HCT116 (cell line): ENCODE data around the gene PRKCD. TPM values are rescaled to one million over a fixed set of nuclear protein-coding genes. Genes with fewer than 3 reads are reported as not detected.

ENCODE experiments used
- ATAC-seq: fragments of 200-7000 bp; cut with Tn5 transposase; 2 replicates; pipeline ENCODE4 v1.9.1; 2020; ENCODE audit warnings: mild to moderate bottlenecking, moderate library complexity
- BruUV-seq: library from RNA; stranded (reverse); fragments of 400-500 nt; replicated peaks from 2 replicates; lab custom pipeline; 2021; lab: Mats Ljungman, UMichigan
- CTCF ChIA-PET: fragments of 300-600 bp; sonication (Branson Sonifier 250); formaldehyde crosslinking; loops from one replicate; lab custom pipeline; 2021; ENCODE audit warnings: antibody characterized with exemption; lab: Charles Lee
- POLR2A ChIA-PET: fragments of 300-600, 350-600 bp; sonication (Branson Sonifier 250); formaldehyde crosslinking; loops from one replicate; lab custom pipeline; 2021; ENCODE audit warnings: antibody characterized with exemption; lab: Charles Lee
- RAD21 ChIA-PET, 2 experiments: fragments of 300-600 bp; sonication (Branson Sonifier 250); formaldehyde crosslinking; loops; one replicate each; lab custom pipeline; 2023; ENCODE audit warnings: low total read pairs in 2 of 2; ENCODE audit not compliant: uncharacterized antibody in 2 of 2, unreplicated experiment in 2 of 2, low non-redundant PET in 1 of 2; lab: Charles Lee
- DNase-seq: peaks from one replicate; pipeline ENCODE4 v3.0.0-alpha.2; 2010; ENCODE audit warnings: low read depth, low spot score
- H2AFZ ChIP-seq: fragments of 200-600 bp; shearing (Covaris generic), sonication (generic); 2 replicates; pipeline ENCODE4 v1.6.1; 2017; ENCODE audit warnings: low read depth, mixed run types, mixed read lengths, antibody characterized with exemption, low read length; ENCODE audit not compliant: poor library complexity, severe bottlenecking
- H3K27ac ChIP-seq: 2 replicates; pipeline ENCODE4 v1.5.1; 2012; ENCODE audit warnings: low read depth, low read length
- H3K27me3 ChIP-seq: fragments of 200-600 bp; sonication (generic); 2 replicates; pipeline ENCODE4 v1.6.1; 2016; ENCODE audit warnings: mixed run types, low read length, mixed read lengths; ENCODE audit not compliant: insufficient read depth
- H3K36me3 ChIP-seq, 2 experiments: fragments of 200-500 bp in 1 of 2; fragments of 200-600 bp in 1 of 2; sonication (Bioruptor generic) in 1 of 2; sonication (generic) in 1 of 2; 2 replicates each; pipeline versions ENCODE4 v1.5.1 to v1.6.1; 2014 to 2016; ENCODE audit warnings: low read length in 2 of 2, inconsistent platforms in 1 of 2, mixed read lengths in 1 of 2, mixed run types in 1 of 2; ENCODE audit not compliant: insufficient read depth in 2 of 2, control insufficient read depth in 1 of 2
- H3K4me1 ChIP-seq, 2 experiments: fragments of 200-600 bp in 1 of 2; sonication (generic) in 1 of 2; 2 replicates each; pipeline versions ENCODE4 v1.5.1 to v1.6.1; 2012 to 2017; ENCODE audit warnings: low read length in 2 of 2, inconsistent platforms in 1 of 2, mild to moderate bottlenecking in 1 of 2, mixed read lengths in 1 of 2, mixed run types in 1 of 2, moderate library complexity in 1 of 2; ENCODE audit not compliant: insufficient read depth in 2 of 2, control insufficient read depth in 1 of 2
- H3K4me2 ChIP-seq: fragments of 200-600 bp; sonication (generic); 2 replicates; pipeline ENCODE4 v1.6.1; 2017; ENCODE audit warnings: mixed run types, low read length, mixed read lengths
- H3K4me3 ChIP-seq, 2 experiments: fragments of 200-600 bp in 1 of 2; sonication (generic) in 1 of 2; replicated peaks in 1 of 2; 2 replicates each; pipeline ENCODE4 v1.5.1; 2011 to 2016; ENCODE audit warnings: low read length in 2 of 2, control low read depth in 1 of 2, low read depth in 1 of 2, mild to moderate bottlenecking in 1 of 2, mixed read lengths in 1 of 2, mixed run types in 1 of 2
- H3K79me2 ChIP-seq: fragments of 200-600 bp; sonication (generic); 2 replicates; pipeline ENCODE4 v1.6.1; 2017; ENCODE audit warnings: mild to moderate bottlenecking, mixed run types, low read length, moderate library complexity, mixed read lengths; ENCODE audit not compliant: insufficient read depth
- H3K9ac ChIP-seq: fragments of 200-600 bp; sonication (generic); 2 replicates; pipeline ENCODE4 v1.6.1; 2016; ENCODE audit warnings: low read length, mixed read lengths
- H3K9me2 ChIP-seq: fragments of 200-600 bp; sonication (generic), shearing (Covaris generic); 2 replicates; pipeline ENCODE4 v1.6.1; 2017; ENCODE audit warnings: mixed run types, mild to moderate bottlenecking, moderate library complexity; ENCODE audit not compliant: insufficient read depth
- H3K9me3 ChIP-seq, 2 experiments: fragments of 200-500 bp in 1 of 2; fragments of 200-600 bp in 1 of 2; sonication (Bioruptor generic) in 1 of 2; sonication (generic) in 1 of 2; 2 replicates each; pipeline ENCODE4 v1.6.1; 2014 to 2017; ENCODE audit warnings: low read length in 2 of 2, mixed read lengths in 2 of 2, inconsistent platforms in 1 of 2, low read depth in 1 of 2, mild to moderate bottlenecking in 1 of 2, mixed run types in 1 of 2, moderate library complexity in 1 of 2; ENCODE audit not compliant: control insufficient read depth in 1 of 2, insufficient read depth in 1 of 2
- H4K20me1 ChIP-seq: fragments of 200-600 bp; sonication (generic), shearing (Covaris generic); 2 replicates; pipeline ENCODE4 v1.6.1; 2017; ENCODE audit warnings: mixed run types, mild to moderate bottlenecking, moderate library complexity; ENCODE audit not compliant: insufficient read depth
- CEBPB ChIP-seq: IDR thresholded peaks from 2 replicates; pipeline ENCODE4 v1.6.1; 2012; ENCODE audit warnings: low read depth
- ELF1 ChIP-seq: IDR thresholded peaks from 2 replicates; pipeline ENCODE4 v1.6.1; 2012; ENCODE audit warnings: low read depth, borderline replicate concordance
- EZH2 ChIP-seq: fragments of 200-600 bp; sonication (generic); IDR thresholded peaks from 2 replicates; pipeline ENCODE4 v1.6.1; 2017; ENCODE audit warnings: antibody characterized with exemption, mixed run types
- FOSL1 ChIP-seq: IDR thresholded peaks from 2 replicates; pipeline ENCODE4 v1.6.1; 2012; ENCODE audit warnings: low read depth
- JUND ChIP-seq: IDR thresholded peaks from 2 replicates; pipeline ENCODE4 v1.6.1; 2012
- POLR2AphosphoS5 ChIP-seq: IDR thresholded peaks from 2 replicates; pipeline ENCODE4 v1.6.1; 2011; ENCODE audit warnings: mild to moderate bottlenecking, low read depth, low read length, moderate library complexity
- SIN3A ChIP-seq: IDR thresholded peaks from 2 replicates; pipeline ENCODE4 v1.6.1; 2012; ENCODE audit warnings: low read depth
- SRF ChIP-seq: IDR thresholded peaks from 2 replicates; pipeline ENCODE4 v1.6.1; 2012; ENCODE audit warnings: low read depth
- ZNF274 ChIP-seq: fragments of 200-500 bp; sonication (Bioruptor generic); IDR thresholded peaks from 2 replicates; pipeline ENCODE4 v1.6.1; 2014; ENCODE audit warnings: mild to moderate bottlenecking, low read depth, low read length, inconsistent platforms
- intact Hi-C: fragments of 100-400 bp; cut with micrococcal nuclease; formaldehyde crosslinking; loops from 2 replicates; pipeline ENCODE4 v1.10.0; 2022
- total RNA-seq: library from RNA; stranded (reverse); gene quantifications from one replicate; pipeline ENCODE4 v1.2.1, GENCODE V29; 2021; ENCODE audit not compliant: unreplicated experiment
- TF ChIP-seq, protein P1 (sequence below): IDR thresholded peaks from 2 replicates; pipeline ENCODE4 v1.6.1; 2012
- TF ChIP-seq, protein P2 (sequence below): IDR thresholded peaks from 2 replicates; pipeline ENCODE4 v1.6.1; 2012
- TF ChIP-seq, protein P3 (sequence below): IDR thresholded peaks from 2 replicates; pipeline ENCODE4 v1.6.1; 2012; ENCODE audit warnings: low read depth

The PRKCD gene
- total RNA-seq, 1 experiment from 2014 or later: 34.4 TPM

DNA sequence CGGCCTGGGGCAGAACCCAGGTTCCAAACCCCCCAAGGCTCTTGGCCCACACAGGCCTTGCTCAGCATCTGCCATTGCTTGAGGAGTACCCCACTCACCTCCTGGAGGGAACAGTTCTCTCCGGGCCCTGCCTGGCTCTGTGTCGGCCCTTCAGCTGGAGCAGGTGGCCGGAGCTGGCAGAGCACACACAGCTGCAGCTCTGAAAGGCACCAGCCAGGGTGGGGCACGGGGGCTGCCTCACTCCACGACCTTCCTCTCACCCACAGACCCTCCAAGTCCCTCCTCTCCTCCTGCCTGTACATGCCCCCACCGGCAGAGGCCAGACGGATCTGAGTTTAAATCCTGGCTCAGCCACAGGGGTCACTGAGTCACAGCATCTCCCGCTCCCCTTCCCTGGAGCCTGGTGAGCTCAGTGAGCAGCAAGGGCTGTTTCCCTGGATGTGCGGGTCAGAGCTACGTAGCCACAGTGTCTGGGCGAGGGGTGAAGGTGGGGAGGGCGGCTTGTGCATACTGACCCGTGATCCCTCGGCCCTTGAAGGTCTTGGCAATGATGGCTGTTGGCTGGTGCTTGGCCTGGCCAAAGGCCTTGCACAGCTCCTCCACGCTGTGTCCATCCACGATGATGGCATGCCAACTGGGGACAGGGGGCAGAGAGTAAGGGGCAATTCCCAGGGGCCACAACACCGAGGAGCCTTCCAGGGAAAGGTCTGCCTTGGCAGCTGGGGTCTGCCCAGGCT lies 71.8 kb downstream of the PRKCD start:
- ATAC-seq (no peak), DNase-seq (no peak)
- Histone ChIP-seq H3K9me3 (no peaks in the 10 kb centered on the region), H3K27ac (peak overlapping the region; percentile 10; the same call in 1 of the 2 replicates), H4K20me1 (no peaks in the 10 kb centered on the region), H2AFZ (no peak overlapping the region), H3K36me3 (peaks cover 51 to 93% of the 10 kb centered on the region in 2 experiments; a peak in 3 of 4 replicates), H3K4me1 (peaks cover 21 to 26% of the 10 kb centered on the region in 2 experiments), H3K9ac (no peak overlapping the region), H3K9me2 (no peaks in the 10 kb centered on the region), H3K4me2 (no peak overlapping the region), H3K79me2 (peaks cover 54% of the 10 kb centered on the region), H3K4me3 (no peak overlapping the region), H3K27me3 (no peaks in the 10 kb centered on the region)
- intact Hi-C loops: no loop called here
- 0 out of 2 replicates have a peak, but pooled peaks have one; percentile 4 for TF ChIP-seq POLR2AphosphoS5
- TF ChIP-seq SIN3A: no peak
- CTCF ChIA-PET: interaction anchor here (0.7 kb wide), 1 partner anchor 118 kb away, joined by 3 read pairs; no protein-coding TSS in a partner anchor
- no TSS peak for BruUV-seq
- RAD21 ChIA-PET: no interaction called here
- POLR2A ChIA-PET: no interaction called here

DNA sequence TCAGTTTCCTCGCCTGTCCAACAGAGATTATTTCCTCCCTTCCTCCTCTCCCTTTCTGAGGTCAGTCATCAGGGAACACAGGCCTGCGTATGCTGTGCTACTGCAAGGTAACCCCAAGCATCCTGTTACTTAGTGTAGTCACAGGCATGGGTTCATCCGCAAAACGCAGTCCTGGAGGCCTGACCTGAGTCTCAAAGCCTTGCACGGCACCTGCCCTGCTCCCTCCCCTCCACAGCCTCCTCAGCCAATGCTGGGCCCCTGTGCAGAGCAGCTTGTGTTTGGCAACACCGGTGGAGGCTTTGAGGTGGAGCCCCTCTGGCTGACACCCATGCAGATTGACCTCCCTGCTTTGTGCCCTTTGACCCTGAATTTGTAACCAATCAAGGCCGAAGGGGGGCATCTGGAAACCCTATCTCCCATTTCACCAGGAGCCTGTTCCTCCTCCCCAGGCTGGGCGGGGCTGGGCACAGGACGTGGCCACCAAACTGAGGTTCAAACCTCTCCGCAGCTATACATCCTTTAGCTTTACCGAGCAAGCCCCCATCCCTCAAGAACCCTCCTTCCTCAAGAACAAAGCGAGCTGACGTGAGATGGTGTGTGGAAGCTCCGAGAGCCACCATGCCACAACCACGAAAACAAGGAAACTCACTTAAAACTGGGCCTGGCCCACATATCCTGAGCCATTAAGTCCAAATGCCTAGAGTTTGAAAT lies 73.3 kb downstream of the PRKCD start:
- ChIA-PET POLR2A (no interaction called here), CTCF (no interaction called here), RAD21 (no interaction called here)
- intact Hi-C loops: no loop called here
- Histone ChIP-seq H3K9ac (no peak overlapping the region), H4K20me1 (no peaks in the 10 kb centered on the region), H3K79me2 (peaks cover 67% of the 10 kb centered on the region), H3K9me3 (no peaks in the 10 kb centered on the region), H3K4me2 (no peak overlapping the region), H2AFZ (no peak overlapping the region), H3K27me3 (no peaks in the 10 kb centered on the region), H3K4me3 (no peak overlapping the region), H3K4me1 (peaks cover 35 to 40% of the 10 kb centered on the region in 2 experiments), H3K27ac (peak overlapping the region; percentile 31; the same call in 1 of the 2 replicates), H3K9me2 (no peaks in the 10 kb centered on the region), H3K36me3 (peaks cover 38 to 78% of the 10 kb centered on the region in 2 experiments; a peak in 3 of 4 replicates)
- no peak for ATAC-seq
- no TSS peak for BruUV-seq
- DNase-seq: no peak
- TF ChIP-seq SRF (no peak), FOSL1 (no peak), SIN3A (no peak), EZH2 (no peak), ZNF274 (no peak), ELF1 (no peak), CEBPB (no peak), JUND (no peak)
- TF ChIP-seq, protein P1, sequence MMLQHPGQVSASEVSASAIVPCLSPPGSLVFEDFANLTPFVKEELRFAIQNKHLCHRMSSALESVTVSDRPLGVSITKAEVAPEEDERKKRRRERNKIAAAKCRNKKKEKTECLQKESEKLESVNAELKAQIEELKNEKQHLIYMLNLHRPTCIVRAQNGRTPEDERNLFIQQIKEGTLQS: no peak
- TF ChIP-seq, protein P2, sequence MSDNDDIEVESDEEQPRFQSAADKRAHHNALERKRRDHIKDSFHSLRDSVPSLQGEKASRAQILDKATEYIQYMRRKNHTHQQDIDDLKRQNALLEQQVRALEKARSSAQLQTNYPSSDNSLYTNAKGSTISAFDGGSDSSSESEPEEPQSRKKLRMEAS: no peak
- TF ChIP-seq, protein P3, sequence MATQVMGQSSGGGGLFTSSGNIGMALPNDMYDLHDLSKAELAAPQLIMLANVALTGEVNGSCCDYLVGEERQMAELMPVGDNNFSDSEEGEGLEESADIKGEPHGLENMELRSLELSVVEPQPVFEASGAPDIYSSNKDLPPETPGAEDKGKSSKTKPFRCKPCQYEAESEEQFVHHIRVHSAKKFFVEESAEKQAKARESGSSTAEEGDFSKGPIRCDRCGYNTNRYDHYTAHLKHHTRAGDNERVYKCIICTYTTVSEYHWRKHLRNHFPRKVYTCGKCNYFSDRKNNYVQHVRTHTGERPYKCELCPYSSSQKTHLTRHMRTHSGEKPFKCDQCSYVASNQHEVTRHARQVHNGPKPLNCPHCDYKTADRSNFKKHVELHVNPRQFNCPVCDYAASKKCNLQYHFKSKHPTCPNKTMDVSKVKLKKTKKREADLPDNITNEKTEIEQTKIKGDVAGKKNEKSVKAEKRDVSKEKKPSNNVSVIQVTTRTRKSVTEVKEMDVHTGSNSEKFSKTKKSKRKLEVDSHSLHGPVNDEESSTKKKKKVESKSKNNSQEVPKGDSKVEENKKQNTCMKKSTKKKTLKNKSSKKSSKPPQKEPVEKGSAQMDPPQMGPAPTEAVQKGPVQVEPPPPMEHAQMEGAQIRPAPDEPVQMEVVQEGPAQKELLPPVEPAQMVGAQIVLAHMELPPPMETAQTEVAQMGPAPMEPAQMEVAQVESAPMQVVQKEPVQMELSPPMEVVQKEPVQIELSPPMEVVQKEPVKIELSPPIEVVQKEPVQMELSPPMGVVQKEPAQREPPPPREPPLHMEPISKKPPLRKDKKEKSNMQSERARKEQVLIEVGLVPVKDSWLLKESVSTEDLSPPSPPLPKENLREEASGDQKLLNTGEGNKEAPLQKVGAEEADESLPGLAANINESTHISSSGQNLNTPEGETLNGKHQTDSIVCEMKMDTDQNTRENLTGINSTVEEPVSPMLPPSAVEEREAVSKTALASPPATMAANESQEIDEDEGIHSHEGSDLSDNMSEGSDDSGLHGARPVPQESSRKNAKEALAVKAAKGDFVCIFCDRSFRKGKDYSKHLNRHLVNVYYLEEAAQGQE: no peak
